Thyroid gland (tissue), 4 donors: ENCODE measurements around the gene GTSE1. TPM values are rescaled to one million over a fixed set of nuclear protein-coding genes. Genes with fewer than 3 reads are reported as not detected.

Experiments
- DNase-seq, 2 donors: peaks; one replicate each; pipeline ENCODE4 v3.0.0-alpha.2; 2019
- H3K27ac ChIP-seq, 3 donors: fragments of 200-600 bp; sonication (generic); 1 replicate in 2 of 3; 2 replicates in 1 of 3; pipeline ENCODE4 v1.5.1; 2016 to 2019; ENCODE audit warnings: mild to moderate bottlenecking in 1 of 3, moderate library complexity in 1 of 3
- H3K27me3 ChIP-seq: fragments of 200-600 bp; sonication (generic); one replicate; pipeline ENCODE4 v1.5.1; 2019
- H3K36me3 ChIP-seq, 2 donors: fragments of 200-600 bp; sonication (generic); one replicate each; pipeline ENCODE4 v1.5.1; 2016 to 2019
- H3K4me1 ChIP-seq, 2 donors: fragments of 200-600 bp; sonication (generic); one replicate each; pipeline ENCODE4 v1.5.1; 2017 to 2019
- H3K4me3 ChIP-seq, 3 donors: fragments of 200-600 bp; sonication (generic); replicated peaks in 1 of 3; 1 replicate in 2 of 3; 2 replicates in 1 of 3; pipeline ENCODE4 v1.5.1; 2016; ENCODE audit warnings: mild to moderate bottlenecking in 1 of 3
- H3K9me3 ChIP-seq: fragments of 200-600 bp; sonication (generic); one replicate; pipeline ENCODE4 v1.5.1; 2017
- POLR2A ChIP-seq, 2 donors: fragments of 450-650 bp; IDR thresholded peaks; one replicate each; pipeline ENCODE4 v1.6.1; 2017; ENCODE audit warnings: antibody characterized with exemption in 2 of 2, mild to moderate bottlenecking in 2 of 2, moderate library complexity in 1 of 2
- WGBS, 2 donors: methylation state at CpG; one replicate each; pipeline ENCODE4 v1.1.5; 2017; 5-methylcytosine and 5-hydroxymethylcytosine counted together
- intact Hi-C: fragments of 100-400 bp; cut with DNase I; formaldehyde crosslinking; loops from one replicate; pipeline ENCODE4 v1.15.1; 2023
- total RNA-seq, 4 donors: library from RNA; depleted of rRNA; stranded (reverse); fragments of >200 nt; gene quantifications; one replicate each; pipeline ENCODE4 v1.2.3, GENCODE V29; 2016
- TF ChIP-seq, protein P1 (sequence below), 6 experiments: fragments of 200-600 bp in 3 of 6; fragments of 450-650 bp in 3 of 6; sonication (generic) in 3 of 6; IDR thresholded peaks; one replicate each; pipeline ENCODE4 v1.5.1; 2016 to 2019; ENCODE audit warnings: antibody characterized with exemption in 6 of 6, mild to moderate bottlenecking in 2 of 6, inconsistent platforms in 1 of 6, moderate library complexity in 1 of 6

The GTSE1 gene
- total RNA-seq, 4 donors from 2014 or later, result 0.22 to 0.27 (median 0.25) TPM; not detected in 1

- Histone ChIP-seq H3K4me1 (no peaks in the 10 kb centered on the region), H3K36me3 (no peaks in the 10 kb centered on the region), H3K27me3 (no peaks in the 10 kb centered on the region), H3K27ac (no peak overlapping the region), H3K4me3 (no peak overlapping the region), H3K9me3 (no peaks in the 10 kb centered on the region)
- WGBS, 2 donors, result 94 to 96% methylated on average over 12 of the region's 12 CpGs
- DNase-seq, result no peak
- intact Hi-C loops, result loop anchor here (2.0 kb wide), 1 partner anchor 191 kb away; no protein-coding TSS in a partner anchor
- TF ChIP-seq POLR2A (IDR thresholded peaks at IDR 0.05), result no peak
- TF ChIP-seq, protein P1, sequence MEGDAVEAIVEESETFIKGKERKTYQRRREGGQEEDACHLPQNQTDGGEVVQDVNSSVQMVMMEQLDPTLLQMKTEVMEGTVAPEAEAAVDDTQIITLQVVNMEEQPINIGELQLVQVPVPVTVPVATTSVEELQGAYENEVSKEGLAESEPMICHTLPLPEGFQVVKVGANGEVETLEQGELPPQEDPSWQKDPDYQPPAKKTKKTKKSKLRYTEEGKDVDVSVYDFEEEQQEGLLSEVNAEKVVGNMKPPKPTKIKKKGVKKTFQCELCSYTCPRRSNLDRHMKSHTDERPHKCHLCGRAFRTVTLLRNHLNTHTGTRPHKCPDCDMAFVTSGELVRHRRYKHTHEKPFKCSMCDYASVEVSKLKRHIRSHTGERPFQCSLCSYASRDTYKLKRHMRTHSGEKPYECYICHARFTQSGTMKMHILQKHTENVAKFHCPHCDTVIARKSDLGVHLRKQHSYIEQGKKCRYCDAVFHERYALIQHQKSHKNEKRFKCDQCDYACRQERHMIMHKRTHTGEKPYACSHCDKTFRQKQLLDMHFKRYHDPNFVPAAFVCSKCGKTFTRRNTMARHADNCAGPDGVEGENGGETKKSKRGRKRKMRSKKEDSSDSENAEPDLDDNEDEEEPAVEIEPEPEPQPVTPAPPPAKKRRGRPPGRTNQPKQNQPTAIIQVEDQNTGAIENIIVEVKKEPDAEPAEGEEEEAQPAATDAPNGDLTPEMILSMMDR (IDR thresholded peaks at IDR 0.05), result no peak
Measured at GRCh38 chr22:46315976-46316375, 19.3 kb downstream of the GTSE1 start.

GRCh38 chr22:46317646-46318045 lies 21.0 kb downstream of the GTSE1 start:
- TF ChIP-seq POLR2A (IDR thresholded peaks at IDR 0.05), result no peak
- TF ChIP-seq, protein P1 (IDR thresholded peaks at IDR 0.05), result no peak
- DNase-seq, result no peak
- no peak overlapping the region for H3K27ac ChIP-seq
- H3K9me3 ChIP-seq, result no peaks in the 10 kb centered on the region
- H3K4me3 ChIP-seq, result no peak overlapping the region
- intact Hi-C loops, result no loop called here
- H3K4me1 ChIP-seq, result no peaks in the 10 kb centered on the region
- 94 to 95% methylated on average over 18 to 20 of the region's 20 CpGs for WGBS, 2 donors
- H3K27me3 ChIP-seq, result no peaks in the 10 kb centered on the region
- H3K36me3 ChIP-seq, result no peaks in the 10 kb centered on the region

- Histone ChIP-seq H3K9me3 (no peaks in the 10 kb centered on the region), H3K36me3 (no peaks in the 10 kb centered on the region), H3K27me3 (no peaks in the 10 kb centered on the region), H3K4me3 (no peak overlapping the region), H3K4me1 (no peaks in the 10 kb centered on the region), H3K27ac (no peak overlapping the region)
- DNase-seq, result no peak
- 95 to 96% methylated on average over 15 of the region's 15 CpGs for WGBS, 2 donors
- TF ChIP-seq, protein P1 (IDR thresholded peaks at IDR 0.05), result no peak
- no peak for TF ChIP-seq POLR2A (IDR thresholded peaks at IDR 0.05)
- intact Hi-C loops, result no loop called here
Measured at GRCh38 chr22:46318576-46318975, 21.9 kb downstream of the GTSE1 start.

- H3K27me3 ChIP-seq, result no peaks in the 10 kb centered on the region
- no peaks in the 10 kb centered on the region for H3K4me1 ChIP-seq
- DNase-seq, result no peak
- TF ChIP-seq, protein P1 (IDR thresholded peaks at IDR 0.05), result no peak
- no peak for TF ChIP-seq POLR2A (IDR thresholded peaks at IDR 0.05)
- no peak overlapping the region for H3K27ac ChIP-seq
- intact Hi-C loops, result no loop called here
- H3K36me3 ChIP-seq, result no peaks in the 10 kb centered on the region
- no peak overlapping the region for H3K4me3 ChIP-seq
- 94 to 96% methylated on average over 10 of the region's 10 CpGs for WGBS, 2 donors
- H3K9me3 ChIP-seq, result no peaks in the 10 kb centered on the region
Measured at GRCh38 chr22:46319319-46319718, 22.6 kb downstream of the GTSE1 start.

- Histone ChIP-seq H3K9me3 (no peaks in the 10 kb centered on the region), H3K27ac (no peak overlapping the region), H3K27me3 (no peaks in the 10 kb centered on the region), H3K4me3 (no peak overlapping the region), H3K36me3 (no peaks in the 10 kb centered on the region), H3K4me1 (no peaks in the 10 kb centered on the region)
- DNase-seq, result no peak
- TF ChIP-seq, protein P1 (IDR thresholded peaks at IDR 0.05), result no peak
- no peak for TF ChIP-seq POLR2A (IDR thresholded peaks at IDR 0.05)
- WGBS, 2 donors, result 86 to 90% methylated on average over 13 to 14 of the region's 14 CpGs
- intact Hi-C loops, result no loop called here
Measured at GRCh38 chr22:46320166-46320710, 23.6 kb downstream of the GTSE1 start.
